ENCODE results near the gene LEF1.

GRCh38 chr4:108135549-108136209 is 33.1 kb downstream of the LEF1 start:
- TF ChIP-seq, protein P1, sequence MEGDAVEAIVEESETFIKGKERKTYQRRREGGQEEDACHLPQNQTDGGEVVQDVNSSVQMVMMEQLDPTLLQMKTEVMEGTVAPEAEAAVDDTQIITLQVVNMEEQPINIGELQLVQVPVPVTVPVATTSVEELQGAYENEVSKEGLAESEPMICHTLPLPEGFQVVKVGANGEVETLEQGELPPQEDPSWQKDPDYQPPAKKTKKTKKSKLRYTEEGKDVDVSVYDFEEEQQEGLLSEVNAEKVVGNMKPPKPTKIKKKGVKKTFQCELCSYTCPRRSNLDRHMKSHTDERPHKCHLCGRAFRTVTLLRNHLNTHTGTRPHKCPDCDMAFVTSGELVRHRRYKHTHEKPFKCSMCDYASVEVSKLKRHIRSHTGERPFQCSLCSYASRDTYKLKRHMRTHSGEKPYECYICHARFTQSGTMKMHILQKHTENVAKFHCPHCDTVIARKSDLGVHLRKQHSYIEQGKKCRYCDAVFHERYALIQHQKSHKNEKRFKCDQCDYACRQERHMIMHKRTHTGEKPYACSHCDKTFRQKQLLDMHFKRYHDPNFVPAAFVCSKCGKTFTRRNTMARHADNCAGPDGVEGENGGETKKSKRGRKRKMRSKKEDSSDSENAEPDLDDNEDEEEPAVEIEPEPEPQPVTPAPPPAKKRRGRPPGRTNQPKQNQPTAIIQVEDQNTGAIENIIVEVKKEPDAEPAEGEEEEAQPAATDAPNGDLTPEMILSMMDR (conservative IDR thresholded peaks at IDR 0.05), result no peak
- no peak for TF ChIP-seq EZH2 (IDR thresholded peaks at IDR 0.05; ENCODE audit: low read depth)
